ENCODE results near the gene SERPINE2.

- TF ChIP-seq, protein P1, sequence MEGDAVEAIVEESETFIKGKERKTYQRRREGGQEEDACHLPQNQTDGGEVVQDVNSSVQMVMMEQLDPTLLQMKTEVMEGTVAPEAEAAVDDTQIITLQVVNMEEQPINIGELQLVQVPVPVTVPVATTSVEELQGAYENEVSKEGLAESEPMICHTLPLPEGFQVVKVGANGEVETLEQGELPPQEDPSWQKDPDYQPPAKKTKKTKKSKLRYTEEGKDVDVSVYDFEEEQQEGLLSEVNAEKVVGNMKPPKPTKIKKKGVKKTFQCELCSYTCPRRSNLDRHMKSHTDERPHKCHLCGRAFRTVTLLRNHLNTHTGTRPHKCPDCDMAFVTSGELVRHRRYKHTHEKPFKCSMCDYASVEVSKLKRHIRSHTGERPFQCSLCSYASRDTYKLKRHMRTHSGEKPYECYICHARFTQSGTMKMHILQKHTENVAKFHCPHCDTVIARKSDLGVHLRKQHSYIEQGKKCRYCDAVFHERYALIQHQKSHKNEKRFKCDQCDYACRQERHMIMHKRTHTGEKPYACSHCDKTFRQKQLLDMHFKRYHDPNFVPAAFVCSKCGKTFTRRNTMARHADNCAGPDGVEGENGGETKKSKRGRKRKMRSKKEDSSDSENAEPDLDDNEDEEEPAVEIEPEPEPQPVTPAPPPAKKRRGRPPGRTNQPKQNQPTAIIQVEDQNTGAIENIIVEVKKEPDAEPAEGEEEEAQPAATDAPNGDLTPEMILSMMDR (IDR thresholded peaks at IDR 0.05), result no peak
- TF ChIP-seq POLR2A (IDR thresholded peaks at IDR 0.05), result no peak
Measured at GRCh38 chr2:223947711-223948205, 91.3 kb downstream of the SERPINE2 start.
